ENCODE measurements around the gene ISM1. TPM values are rescaled to one million over a fixed set of nuclear protein-coding genes. Genes with fewer than 3 reads are reported as not detected.

The ISM1 gene
- total and polyA plus RNA-seq, 2 experiments from 2014 or later, result 0.15 to 0.63 TPM

DNA sequence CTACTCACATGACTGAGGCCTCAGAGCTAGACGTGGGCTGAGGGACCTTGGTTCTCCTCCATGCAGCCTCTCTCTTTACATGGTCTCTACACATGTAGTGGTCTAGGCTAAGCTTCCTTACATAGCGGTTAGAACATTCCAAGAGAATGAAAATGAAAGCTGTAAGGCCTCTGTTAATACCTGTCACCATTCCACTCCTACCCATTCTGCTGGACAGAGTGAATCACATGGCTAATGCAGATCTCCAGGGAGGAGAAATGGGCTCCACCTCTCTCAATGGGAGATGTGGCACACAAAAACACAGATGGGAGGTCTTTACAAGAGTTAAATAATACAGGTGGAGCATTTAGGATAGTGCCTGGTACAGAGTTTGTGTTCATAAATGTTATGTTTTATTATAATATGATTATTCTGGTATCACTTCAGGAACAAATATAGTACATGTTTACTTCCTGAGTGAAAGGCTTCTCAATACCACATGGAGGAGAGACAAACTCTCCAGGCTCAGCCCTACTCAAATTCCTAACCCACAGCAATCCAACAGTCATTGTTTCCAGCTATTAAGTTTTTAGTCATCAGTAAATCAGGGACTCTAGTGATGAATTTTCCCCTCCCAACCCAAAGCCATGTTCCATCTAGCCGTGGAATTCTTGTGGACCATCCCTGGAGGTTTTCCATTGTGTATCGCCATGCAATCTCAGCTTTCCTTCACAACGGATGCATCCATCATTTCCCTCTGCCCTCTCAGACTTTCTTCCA is 57.9 kb downstream of the ISM1 start:
- no peak overlapping the region for H3K4me3 Mint-ChIP-seq
- Histone ChIP-seq H3K4me2 (no peak overlapping the region), H2AFZ (no peak overlapping the region), H3K9me2 (ENCODE audit: insufficient read depth) (peaks cover 26% of the 10 kb centered on the region), H3K27ac (ENCODE audit: low read depth) (no peak overlapping the region), H3K27me3 (ENCODE audit: insufficient read depth) (no peaks in the 10 kb centered on the region), H3F3A (replicated peaks; ENCODE audit: low read depth) (no peaks in the 10 kb centered on the region), H3K79me2 (replicated peaks; ENCODE audit: insufficient read depth) (no peaks in the 10 kb centered on the region), H3K4me3 (no peak overlapping the region), H4K20me1 (replicated peaks; ENCODE audit: insufficient read depth) (no peaks in the 10 kb centered on the region; the same call in 1 of the 2 replicates), H3K36me3 (ENCODE audit: insufficient read depth) (no peaks in the 10 kb centered on the region), H3K4me1 (ENCODE audit: insufficient read depth) (peaks cover 6% of the 10 kb centered on the region)
- no peak overlapping the region for H3K27ac Mint-ChIP-seq
- H3K27me3 Mint-ChIP-seq (ENCODE audit: insufficient read depth, low read depth, poor library complexity), result no peaks in the 10 kb centered on the region
- DNase-seq (ENCODE audit: low spot score), result no peak
- no peaks in the 10 kb centered on the region for H3K9me3 Mint-ChIP-seq
- no peak for ATAC-seq
- peaks cover 15% of the 10 kb centered on the region; the same call in 2 of the 3 replicates for H3K4me1 Mint-ChIP-seq
- TF ChIP-seq, protein P1, sequence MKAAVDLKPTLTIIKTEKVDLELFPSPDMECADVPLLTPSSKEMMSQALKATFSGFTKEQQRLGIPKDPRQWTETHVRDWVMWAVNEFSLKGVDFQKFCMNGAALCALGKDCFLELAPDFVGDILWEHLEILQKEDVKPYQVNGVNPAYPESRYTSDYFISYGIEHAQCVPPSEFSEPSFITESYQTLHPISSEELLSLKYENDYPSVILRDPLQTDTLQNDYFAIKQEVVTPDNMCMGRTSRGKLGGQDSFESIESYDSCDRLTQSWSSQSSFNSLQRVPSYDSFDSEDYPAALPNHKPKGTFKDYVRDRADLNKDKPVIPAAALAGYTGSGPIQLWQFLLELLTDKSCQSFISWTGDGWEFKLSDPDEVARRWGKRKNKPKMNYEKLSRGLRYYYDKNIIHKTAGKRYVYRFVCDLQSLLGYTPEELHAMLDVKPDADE (IDR thresholded peaks at IDR 0.05), result no peak
- TF ChIP-seq EZH2 (IDR thresholded peaks at IDR 0.05; ENCODE audit: low read depth, unreplicated experiment), result no peak
- no peaks in the 10 kb centered on the region; the same call in 2 of the 3 replicates for H3K36me3 Mint-ChIP-seq (ENCODE audit: low read depth)

DNA sequence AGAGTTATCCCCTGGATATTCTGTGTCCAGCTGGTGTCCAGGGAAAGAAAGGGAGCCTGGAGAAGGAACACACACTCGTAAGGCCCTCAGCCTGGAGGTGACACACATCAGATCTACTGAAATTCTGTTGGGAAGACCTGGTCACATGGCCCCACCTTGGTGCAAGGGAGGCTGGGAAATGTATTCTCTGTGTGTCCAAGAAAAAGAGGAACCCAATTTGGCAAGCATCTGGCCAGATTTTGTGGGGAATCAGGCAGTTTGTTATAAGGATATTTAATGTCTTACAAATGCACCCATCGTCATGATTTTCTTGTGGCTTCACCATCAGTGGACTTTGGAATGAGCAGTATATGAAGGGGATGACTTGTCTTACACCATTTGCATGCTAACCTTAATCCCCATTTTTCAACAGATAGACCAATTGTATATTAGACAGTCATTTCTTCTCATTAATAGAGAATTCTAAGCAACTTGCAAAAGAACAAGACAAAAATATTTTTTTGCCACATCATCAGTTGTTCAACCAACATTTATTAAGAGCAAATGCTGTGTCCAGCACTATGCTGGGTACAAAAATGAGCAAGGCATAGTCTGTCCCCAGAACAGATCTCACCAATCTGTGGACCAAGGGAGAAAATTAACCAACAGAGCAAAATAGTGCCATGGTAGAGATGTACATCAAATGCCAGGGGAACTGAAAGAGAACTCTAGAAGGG is 59.7 kb downstream of the ISM1 start:
- Mint-ChIP-seq H3K4me1 (peaks cover 9% of the 10 kb centered on the region; the same call in 2 of the 3 replicates), H3K27me3 (ENCODE audit: insufficient read depth, low read depth, poor library complexity) (peaks cover 3% of the 10 kb centered on the region), H3K27ac (no peak overlapping the region), H3K36me3 (ENCODE audit: low read depth) (no peaks in the 10 kb centered on the region; the same call in 2 of the 3 replicates), H3K4me3 (no peak overlapping the region), H3K9me3 (no peaks in the 10 kb centered on the region)
- H3F3A ChIP-seq (replicated peaks; ENCODE audit: low read depth), result no peaks in the 10 kb centered on the region
- no peaks in the 10 kb centered on the region for H3K79me2 ChIP-seq (replicated peaks; ENCODE audit: insufficient read depth)
- H3K4me1 ChIP-seq (ENCODE audit: insufficient read depth), result no peaks in the 10 kb centered on the region
- ATAC-seq (no peak), DNase-seq (ENCODE audit: low spot score) (no peak)
- no peaks in the 10 kb centered on the region for H3K36me3 ChIP-seq (ENCODE audit: insufficient read depth)
- H2AFZ ChIP-seq, result no peak overlapping the region
- H3K9me2 ChIP-seq (ENCODE audit: insufficient read depth), result peaks cover 26% of the 10 kb centered on the region
- no peak overlapping the region for H3K4me3 ChIP-seq
- H3K4me2 ChIP-seq, result no peak overlapping the region
- H4K20me1 ChIP-seq (replicated peaks; ENCODE audit: insufficient read depth), result no peaks in the 10 kb centered on the region; the same call in 1 of the 2 replicates
- H3K27ac ChIP-seq (ENCODE audit: low read depth), result no peak overlapping the region
- no peaks in the 10 kb centered on the region for H3K27me3 ChIP-seq (ENCODE audit: insufficient read depth)
- TF ChIP-seq, protein P2, sequence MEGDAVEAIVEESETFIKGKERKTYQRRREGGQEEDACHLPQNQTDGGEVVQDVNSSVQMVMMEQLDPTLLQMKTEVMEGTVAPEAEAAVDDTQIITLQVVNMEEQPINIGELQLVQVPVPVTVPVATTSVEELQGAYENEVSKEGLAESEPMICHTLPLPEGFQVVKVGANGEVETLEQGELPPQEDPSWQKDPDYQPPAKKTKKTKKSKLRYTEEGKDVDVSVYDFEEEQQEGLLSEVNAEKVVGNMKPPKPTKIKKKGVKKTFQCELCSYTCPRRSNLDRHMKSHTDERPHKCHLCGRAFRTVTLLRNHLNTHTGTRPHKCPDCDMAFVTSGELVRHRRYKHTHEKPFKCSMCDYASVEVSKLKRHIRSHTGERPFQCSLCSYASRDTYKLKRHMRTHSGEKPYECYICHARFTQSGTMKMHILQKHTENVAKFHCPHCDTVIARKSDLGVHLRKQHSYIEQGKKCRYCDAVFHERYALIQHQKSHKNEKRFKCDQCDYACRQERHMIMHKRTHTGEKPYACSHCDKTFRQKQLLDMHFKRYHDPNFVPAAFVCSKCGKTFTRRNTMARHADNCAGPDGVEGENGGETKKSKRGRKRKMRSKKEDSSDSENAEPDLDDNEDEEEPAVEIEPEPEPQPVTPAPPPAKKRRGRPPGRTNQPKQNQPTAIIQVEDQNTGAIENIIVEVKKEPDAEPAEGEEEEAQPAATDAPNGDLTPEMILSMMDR (conservative IDR thresholded peaks at IDR 0.05; ENCODE audit: low read depth in 2 of 2), result no peak
- TF ChIP-seq, protein P3, sequence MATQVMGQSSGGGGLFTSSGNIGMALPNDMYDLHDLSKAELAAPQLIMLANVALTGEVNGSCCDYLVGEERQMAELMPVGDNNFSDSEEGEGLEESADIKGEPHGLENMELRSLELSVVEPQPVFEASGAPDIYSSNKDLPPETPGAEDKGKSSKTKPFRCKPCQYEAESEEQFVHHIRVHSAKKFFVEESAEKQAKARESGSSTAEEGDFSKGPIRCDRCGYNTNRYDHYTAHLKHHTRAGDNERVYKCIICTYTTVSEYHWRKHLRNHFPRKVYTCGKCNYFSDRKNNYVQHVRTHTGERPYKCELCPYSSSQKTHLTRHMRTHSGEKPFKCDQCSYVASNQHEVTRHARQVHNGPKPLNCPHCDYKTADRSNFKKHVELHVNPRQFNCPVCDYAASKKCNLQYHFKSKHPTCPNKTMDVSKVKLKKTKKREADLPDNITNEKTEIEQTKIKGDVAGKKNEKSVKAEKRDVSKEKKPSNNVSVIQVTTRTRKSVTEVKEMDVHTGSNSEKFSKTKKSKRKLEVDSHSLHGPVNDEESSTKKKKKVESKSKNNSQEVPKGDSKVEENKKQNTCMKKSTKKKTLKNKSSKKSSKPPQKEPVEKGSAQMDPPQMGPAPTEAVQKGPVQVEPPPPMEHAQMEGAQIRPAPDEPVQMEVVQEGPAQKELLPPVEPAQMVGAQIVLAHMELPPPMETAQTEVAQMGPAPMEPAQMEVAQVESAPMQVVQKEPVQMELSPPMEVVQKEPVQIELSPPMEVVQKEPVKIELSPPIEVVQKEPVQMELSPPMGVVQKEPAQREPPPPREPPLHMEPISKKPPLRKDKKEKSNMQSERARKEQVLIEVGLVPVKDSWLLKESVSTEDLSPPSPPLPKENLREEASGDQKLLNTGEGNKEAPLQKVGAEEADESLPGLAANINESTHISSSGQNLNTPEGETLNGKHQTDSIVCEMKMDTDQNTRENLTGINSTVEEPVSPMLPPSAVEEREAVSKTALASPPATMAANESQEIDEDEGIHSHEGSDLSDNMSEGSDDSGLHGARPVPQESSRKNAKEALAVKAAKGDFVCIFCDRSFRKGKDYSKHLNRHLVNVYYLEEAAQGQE (IDR thresholded peaks at IDR 0.05; ENCODE audit: unreplicated experiment), result no peak
- TF ChIP-seq, protein P4, sequence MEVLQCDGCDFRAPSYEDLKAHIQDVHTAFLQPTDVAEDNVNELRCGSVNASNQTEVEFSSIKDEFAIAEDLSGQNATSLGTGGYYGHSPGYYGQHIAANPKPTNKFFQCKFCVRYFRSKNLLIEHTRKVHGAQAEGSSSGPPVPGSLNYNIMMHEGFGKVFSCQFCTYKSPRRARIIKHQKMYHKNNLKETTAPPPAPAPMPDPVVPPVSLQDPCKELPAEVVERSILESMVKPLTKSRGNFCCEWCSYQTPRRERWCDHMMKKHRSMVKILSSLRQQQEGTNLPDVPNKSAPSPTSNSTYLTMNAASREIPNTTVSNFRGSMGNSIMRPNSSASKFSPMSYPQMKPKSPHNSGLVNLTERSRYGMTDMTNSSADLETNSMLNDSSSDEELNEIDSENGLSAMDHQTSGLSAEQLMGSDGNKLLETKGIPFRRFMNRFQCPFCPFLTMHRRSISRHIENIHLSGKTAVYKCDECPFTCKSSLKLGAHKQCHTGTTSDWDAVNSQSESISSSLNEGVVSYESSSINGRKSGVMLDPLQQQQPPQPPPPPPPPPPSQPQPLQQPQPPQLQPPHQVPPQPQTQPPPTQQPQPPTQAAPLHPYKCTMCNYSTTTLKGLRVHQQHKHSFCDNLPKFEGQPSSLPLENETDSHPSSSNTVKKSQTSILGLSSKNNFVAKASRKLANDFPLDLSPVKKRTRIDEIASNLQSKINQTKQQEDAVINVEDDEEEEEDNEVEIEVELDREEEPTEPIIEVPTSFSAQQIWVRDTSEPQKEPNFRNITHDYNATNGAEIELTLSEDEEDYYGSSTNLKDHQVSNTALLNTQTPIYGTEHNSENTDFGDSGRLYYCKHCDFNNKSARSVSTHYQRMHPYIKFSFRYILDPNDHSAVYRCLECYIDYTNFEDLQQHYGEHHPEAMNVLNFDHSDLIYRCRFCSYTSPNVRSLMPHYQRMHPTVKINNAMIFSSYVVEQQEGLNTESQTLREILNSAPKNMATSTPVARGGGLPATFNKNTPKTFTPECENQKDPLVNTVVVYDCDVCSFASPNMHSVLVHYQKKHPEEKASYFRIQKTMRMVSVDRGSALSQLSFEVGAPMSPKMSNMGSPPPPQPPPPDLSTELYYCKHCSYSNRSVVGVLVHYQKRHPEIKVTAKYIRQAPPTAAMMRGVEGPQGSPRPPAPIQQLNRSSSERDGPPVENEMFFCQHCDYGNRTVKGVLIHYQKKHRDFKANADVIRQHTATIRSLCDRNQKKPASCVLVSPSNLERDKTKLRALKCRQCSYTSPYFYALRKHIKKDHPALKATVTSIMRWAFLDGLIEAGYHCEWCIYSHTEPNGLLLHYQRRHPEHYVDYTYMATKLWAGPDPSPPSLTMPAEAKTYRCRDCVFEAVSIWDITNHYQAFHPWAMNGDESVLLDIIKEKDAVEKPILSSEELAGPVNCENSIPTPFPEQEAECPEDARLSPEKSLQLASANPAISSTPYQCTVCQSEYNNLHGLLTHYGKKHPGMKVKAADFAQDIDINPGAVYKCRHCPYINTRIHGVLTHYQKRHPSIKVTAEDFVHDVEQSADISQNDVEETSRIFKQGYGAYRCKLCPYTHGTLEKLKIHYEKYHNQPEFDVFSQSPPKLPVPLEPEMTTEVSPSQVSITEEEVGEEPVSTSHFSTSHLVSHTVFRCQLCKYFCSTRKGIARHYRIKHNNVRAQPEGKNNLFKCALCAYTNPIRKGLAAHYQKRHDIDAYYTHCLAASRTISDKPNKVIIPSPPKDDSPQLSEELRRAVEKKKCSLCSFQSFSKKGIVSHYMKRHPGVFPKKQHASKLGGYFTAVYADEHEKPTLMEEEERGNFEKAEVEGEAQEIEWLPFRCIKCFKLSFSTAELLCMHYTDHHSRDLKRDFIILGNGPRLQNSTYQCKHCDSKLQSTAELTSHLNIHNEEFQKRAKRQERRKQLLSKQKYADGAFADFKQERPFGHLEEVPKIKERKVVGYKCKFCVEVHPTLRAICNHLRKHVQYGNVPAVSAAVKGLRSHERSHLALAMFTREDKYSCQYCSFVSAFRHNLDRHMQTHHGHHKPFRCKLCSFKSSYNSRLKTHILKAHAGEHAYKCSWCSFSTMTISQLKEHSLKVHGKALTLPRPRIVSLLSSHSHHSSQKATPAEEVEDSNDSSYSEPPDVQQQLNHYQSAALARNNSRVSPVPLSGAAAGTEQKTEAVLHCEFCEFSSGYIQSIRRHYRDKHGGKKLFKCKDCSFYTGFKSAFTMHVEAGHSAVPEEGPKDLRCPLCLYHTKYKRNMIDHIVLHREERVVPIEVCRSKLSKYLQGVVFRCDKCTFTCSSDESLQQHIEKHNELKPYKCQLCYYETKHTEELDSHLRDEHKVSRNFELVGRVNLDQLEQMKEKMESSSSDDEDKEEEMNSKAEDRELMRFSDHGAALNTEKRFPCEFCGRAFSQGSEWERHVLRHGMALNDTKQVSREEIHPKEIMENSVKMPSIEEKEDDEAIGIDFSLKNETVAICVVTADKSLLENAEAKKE (CRISPR knock-in tag; IDR thresholded peaks at IDR 0.05), result no peak
- TF ChIP-seq ZNF114 (CRISPR knock-in tag; IDR thresholded peaks at IDR 0.05), result no peak
